HT-29 (cell line): ENCODE data around the gene ELL. TPM values are rescaled to one million over a fixed set of nuclear protein-coding genes. Genes with fewer than 3 reads are reported as not detected.

Source experiments
- DNase-seq: peaks from one replicate; pipeline ENCODE4 v3.0.0-alpha.2; 2015; ENCODE audit warnings: low spot score
- total RNA-seq: library from RNA; depleted of rRNA; stranded (reverse); fragments of >200 nt; shearing (Covaris generic); gene quantifications from 2 replicates; pipeline ENCODE4 v1.2.3, GENCODE V29; 2014

ELL gene
- total RNA-seq, 1 experiment from 2014 or later = 20.7 TPM

DNA sequence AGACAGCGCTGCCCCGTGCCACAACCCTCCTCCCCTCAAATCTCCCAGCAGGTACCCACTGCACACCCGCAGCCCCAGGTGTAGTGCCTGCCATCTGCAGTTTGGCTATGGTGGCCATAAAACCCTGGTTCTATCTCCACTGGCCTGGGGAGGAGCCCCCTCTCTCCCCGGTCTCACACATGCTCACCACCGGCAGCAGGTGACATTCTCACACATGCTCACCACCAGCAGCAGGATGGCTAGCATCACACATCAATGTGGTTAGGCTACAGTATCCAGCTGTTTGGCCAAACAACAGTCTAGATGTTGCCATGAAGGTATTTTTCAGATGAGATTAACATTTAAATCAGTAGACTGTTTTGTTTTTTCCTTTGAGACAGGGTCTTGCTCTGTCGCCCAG is 31.1 kb downstream of the ELL start:
- DNase-seq = no peak

- no peak for DNase-seq
These were observed 32.2 kb downstream of the ELL start for GRCh38 chr19:18489627-18490184.

DNA sequence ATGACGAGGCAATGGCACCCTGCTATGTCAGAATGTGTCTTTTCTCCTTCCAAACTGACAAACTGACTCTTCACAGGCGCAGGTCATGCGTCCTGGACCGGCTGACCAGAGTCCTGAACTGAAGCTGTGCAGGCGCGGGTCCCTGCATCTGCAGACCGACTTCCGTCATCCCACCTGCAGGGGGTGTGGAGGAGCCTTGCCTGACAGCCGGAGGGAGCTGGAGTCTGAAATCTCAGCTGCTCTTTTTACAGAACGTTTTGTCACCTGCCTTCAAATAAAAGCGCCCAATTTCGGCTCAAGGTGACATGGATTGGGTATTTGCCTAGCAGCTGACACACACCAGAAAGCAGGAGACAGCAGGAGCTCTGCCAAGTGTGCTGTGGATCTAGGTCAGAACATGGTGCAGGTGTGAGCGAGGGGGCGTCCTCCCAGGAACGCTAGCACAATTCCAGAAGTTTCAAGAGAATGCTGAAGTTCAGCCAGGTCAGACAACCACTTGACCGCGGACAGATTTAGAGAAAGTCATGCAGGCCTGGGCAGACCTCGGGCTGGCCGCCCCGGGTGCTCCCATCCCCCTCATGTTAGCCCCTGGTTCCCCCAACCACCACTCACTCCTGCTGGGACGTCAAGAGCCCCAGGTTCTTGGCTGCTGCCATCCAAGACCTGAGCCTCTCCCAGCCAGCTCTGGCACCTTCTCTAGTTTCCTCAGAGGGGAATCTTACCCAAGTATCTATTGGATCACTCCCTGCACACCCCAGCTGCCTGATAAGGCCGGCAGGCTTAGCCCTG is 32.8 kb downstream of the ELL start:
- DNase-seq = peak; percentile 39

- DNase-seq = peak; percentile 37
These were observed 33.5 kb downstream of the ELL start for GRCh38 chr19:18488403-18488723.

GRCh38 chr19:18487576-18488402 is 34.1 kb downstream of the ELL start:
- DNase-seq = no peak

DNA sequence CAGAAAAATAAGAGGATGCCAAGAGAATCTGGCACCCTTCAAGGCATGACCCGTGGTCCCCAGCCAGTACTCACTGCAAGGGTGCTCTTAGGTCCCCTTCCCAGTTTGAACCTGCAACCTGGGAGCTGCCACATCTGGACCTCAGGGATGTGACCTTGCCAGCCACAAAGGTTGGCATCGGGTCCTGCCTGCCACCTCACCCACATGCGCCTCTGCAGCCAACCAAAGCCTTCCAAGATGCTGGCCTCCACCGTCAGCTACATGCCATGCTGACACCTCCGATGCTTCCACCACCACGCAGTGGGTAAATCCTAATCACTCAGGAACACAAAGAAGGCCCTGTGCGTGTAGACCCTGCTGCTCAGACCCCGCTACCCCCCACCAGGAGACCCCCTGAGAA is 35.1 kb downstream of the ELL start:
- no peak for DNase-seq

DNA sequence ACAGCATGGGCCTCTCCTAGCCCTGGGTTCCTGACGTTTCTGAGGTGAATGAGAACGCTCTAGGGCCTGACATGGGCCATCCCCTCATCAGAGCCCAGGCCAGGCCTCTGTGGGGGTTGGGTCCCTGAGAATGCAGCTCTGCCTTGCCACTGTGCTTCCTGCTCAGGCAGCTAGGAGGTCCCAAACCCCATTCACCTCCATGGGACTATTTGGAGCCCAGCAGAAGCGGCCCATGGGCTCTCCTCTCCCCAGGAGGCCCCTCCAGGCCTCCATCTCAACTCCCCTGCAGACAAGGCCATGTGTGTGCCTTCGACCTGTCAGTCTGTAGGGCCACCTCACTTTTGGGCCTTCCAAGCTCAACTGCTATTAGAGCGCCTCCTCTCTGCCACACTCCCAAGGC is 36.9 kb downstream of the ELL start:
- DNase-seq = no peak

DNA sequence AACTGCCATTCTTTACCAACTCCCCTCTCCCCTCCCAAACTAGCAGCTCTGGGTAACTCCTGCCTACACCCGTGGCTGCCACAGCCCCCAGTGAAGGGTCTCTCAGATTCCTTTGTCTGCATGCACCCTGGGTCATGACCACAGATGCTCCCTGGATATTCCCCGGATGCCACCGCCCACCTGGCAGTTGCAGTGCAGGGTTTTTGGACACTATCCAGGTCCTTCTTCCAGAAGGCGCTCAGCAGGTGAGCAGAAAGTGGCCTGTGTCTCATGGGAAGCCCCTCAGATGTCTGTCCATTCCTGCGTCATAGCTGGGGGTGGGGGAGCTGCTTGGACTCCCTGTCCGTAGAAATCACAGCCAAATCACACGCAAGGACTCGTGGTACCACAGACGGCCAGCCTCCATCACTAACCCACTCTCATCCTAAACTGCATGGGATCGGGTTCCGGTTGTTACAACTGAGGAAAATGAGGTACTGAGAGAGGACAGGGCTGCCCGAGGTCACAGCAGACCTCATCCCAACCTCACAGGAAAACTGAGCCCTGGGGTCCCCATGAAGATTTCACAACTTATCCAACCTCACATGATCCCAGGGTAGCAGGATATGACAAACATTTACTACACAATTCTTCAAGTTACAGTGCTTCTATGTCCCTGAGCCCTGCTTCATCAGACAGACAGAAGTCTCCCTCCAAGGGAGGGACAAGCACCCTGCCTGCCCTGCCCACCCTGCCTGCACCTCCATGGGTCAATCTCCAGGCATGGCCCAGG is 38.6 kb downstream of the ELL start:
- no peak for DNase-seq

DNA sequence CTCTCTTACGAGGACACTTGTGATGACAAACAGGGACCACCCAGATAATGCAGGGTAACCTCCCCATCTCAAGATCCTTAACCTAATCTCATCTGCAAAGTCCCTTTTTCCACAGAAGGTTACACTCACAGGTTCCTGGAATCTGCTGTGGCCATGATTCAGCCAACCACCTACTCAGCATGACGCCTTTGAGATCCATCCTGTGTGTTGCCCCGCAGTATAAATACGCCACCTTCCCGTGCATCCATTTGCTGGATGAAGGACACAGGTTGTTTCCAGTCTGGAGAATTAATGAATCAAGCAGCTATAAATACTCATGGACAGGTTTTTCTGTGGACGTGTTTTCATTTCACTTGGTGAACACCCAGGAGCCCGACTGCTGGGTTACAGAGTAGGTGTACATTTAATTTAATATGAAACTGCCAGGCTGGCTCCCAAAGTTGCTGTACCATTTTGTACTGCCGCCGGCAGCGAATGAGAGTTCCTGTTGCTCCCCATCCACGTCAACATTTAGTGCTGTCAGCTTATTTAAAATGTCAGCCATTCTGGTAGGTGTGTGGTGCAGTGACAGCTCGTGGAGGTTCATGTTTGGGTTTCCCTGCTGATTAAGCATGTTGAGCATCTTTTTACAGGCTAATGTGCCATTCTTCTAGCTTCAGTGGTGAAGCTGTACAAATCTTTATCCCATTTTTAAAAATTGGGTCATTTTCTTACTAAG is 40.2 kb downstream of the ELL start:
- DNase-seq = no peak

- no peak for DNase-seq
These were observed 41.7 kb downstream of the ELL start for GRCh38 chr19:18480006-18480691.

GRCh38 chr19:18478545-18479311 is 43.1 kb downstream of the ELL start:
- peak; percentile 38 for DNase-seq

DNA sequence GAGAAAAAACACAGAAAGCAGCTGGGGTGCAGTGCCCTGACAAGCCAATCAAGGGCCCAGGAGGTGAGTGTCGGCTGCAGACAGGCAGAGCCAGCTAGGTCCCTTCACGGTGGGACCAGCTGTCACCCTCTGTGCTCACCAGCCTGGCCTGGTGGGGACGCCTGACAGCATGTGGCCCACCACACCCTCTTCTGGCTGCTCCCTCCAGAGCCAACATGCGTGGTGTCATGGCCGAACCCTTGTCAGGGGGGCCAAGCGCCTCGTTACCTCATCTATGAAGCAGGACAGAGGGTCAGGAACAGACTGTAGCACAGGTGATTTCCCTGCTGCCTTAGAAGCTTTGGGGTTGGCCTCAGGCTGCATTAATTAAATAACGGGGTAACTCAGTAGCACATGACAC is 43.9 kb downstream of the ELL start:
- DNase-seq = no peak

DNA sequence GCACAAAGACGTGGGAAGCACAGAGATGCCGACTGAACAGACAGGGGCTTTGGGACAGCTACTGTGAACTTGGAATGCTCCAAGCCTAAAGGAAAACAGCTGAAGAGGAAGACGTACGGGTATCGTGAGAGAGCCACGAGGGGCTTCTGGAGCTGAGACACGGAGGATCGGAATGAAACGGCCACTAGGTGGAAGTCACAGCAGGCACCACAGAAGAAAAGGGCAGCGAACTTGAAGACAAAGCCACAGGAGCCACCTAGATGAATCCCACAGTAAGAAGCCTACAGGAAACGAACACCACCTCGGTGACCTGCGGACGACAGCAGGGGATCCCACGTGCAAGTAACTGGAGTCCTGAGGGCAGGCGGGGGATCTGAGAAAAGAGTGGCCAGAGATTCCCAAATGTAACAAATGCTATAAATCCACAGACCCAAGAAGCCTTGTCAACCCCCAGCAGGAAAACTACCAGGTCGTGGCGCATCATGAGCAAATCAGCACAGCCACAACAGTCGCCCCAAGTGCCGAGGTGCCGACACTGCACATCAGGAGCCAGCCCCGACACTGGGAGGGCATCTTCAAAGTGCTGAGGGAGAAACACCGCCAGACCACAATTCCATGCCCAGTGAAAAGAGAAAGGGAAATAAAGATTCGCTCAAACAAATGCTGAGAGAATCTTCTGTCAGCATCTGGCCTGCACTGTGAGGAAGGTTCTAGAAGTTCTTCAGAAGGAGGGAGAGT is 44.7 kb downstream of the ELL start:
- no peak for DNase-seq

DNA sequence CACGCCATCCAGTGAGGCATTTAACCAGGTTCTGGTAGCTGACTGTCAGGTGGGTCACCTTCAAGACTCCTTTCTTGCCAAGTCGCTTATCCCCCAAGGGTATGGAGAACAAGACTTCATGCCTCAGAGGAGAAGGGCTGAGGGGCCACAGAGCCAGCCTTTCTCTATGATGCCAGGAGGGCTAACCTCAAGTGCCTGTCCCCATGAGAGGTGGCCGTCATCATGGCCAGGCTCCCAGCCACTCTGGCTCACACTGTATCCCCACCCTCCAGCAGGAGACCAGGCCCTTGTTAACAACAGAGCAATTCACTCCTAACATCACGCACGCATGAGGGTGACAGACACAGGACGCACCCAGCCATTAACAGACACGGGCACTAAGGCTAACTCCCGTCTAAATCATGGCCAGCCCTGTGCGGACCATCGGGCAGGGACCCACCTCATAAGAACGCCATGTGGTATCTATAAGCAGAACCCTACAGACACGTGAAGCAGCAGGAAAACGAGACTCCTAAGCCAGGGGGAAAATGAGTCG is 45.3 kb downstream of the ELL start:
- DNase-seq = no peak

- no peak for DNase-seq
These were observed 46.0 kb downstream of the ELL start for GRCh38 chr19:18475762-18476331.

GRCh38 chr19:18475004-18475453 is 46.8 kb downstream of the ELL start:
- no peak for DNase-seq

GRCh38 chr19:18474366-18474887 is 47.4 kb downstream of the ELL start:
- DNase-seq = no peak

DNA sequence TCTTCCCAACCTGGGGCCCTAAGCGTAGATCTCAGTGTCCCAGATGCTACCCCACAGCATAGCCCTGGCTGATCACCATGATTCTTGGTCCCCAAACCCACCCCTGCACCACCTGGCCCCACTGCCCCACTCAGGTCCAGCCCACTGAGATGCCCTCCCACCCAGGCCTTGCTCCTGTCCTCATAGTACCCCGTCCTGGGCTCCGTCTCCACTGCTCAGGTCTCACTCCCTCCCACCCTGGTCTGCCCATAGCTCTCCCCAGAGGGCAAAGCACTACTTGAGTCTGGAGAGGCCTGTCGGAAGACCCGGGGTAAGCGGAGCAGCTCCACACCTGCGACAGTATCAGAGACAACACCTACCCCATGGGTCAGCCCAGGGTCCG is 48.2 kb downstream of the ELL start:
- no peak for DNase-seq
